NB4 (cell line): Measurements from ENCODE around the gene NUDT9.
"Not testable (repeated sequence)": the region's sequence is repeated elsewhere in the genome, so short reads cannot be mapped to it uniquely, and the experiment has no call there.

Experiments
- DNase-seq: peaks from one replicate; pipeline ENCODE4 v3.0.0; 2010; ENCODE audit warnings: low read depth
- H3K4me3 ChIP-seq: one replicate; pipeline ENCODE4 v1.5.1; 2011; ENCODE audit warnings: mild to moderate bottlenecking, low read depth, low read length, moderate library complexity
- CTCF ChIP-seq: IDR thresholded peaks from one replicate; pipeline ENCODE4 v1.5.1; 2012; ENCODE audit warnings: low read depth, low read length
- MAX ChIP-seq: IDR thresholded peaks from 2 replicates; pipeline ENCODE4 v1.6.1; 2011; ENCODE audit warnings: low read depth, low read length
- MYC ChIP-seq: IDR thresholded peaks from 2 replicates; pipeline ENCODE4 v1.6.1; 2011; ENCODE audit warnings: low read depth, low read length
- POLR2A ChIP-seq: IDR thresholded peaks from 2 replicates; pipeline ENCODE4 v1.6.1; 2011; ENCODE audit warnings: mild to moderate bottlenecking; ENCODE audit not compliant: insufficient read length; ENCODE audit errors: extremely low read depth

NUDT9 gene

DNA sequence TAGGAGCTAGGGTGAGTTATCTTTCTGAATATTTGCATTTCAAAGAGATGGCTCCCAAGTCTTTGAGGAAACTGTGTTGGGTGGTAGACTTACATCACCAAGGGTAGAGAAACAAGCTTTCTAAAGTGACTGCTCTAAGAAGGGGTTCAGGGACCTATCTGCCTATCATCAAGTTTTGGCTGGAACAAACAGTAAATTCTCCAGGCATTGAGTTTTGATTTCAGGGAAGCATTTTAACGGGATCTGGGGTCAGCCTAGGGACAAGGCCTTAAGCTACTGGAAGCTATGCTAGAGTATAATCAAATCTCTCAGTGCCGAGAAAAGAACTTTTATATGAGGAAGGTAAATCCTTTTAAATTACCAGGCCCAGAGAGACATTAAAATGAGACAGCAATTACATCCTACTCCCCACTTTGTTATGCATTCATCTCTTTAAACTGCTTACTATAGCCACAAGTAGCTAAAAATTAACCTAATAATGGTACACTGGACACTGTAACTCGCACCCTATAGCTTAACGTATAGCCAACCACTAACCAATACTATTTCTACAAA lies 2.0 kb upstream of the NUDT9 start:
- DNase-seq, result no peak
- TF ChIP-seq POLR2A (no peak), MAX (no peak), CTCF (no peak), MYC (no peak)
- no peak overlapping the region for H3K4me3 ChIP-seq

- DNase-seq, result peak; percentile 30
- peak overlapping the region; percentile 92 for H3K4me3 ChIP-seq
- TF ChIP-seq MAX (no peak), MYC (no peak), CTCF (no peak), POLR2A (no peak)
Measured at GRCh38 chr4:87423317-87424098, 1.1 kb downstream of the NUDT9 start.

- DNase-seq, result not testable (repeated sequence)
- peak overlapping the region; percentile 92 for H3K4me3 ChIP-seq
Measured at GRCh38 chr4:87424099-87424543, 1.7 kb downstream of the NUDT9 start.

DNA sequence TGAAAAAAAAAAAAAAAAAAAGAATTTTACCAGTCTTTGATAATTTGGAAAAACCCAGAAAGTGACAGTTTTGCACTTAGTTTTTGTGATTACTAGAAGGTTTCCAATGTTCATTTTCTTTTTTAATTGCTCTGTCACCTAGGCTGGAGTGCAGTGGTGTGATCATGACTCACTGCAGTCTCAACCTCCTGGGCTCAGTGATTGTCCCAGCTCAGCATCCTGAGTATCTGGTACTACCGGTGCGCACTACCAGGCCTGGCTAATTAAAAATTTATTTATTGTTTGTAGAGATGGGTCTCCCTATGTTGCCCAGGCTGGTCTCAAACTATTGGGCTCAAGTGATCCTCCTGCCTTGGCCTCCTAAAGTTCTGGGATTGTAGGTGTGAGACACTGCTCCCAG lies 3.3 kb downstream of the NUDT9 start:
- H3K4me3 ChIP-seq, result no peak overlapping the region
- TF ChIP-seq POLR2A (no peak), MAX (no peak), CTCF (no peak), MYC (no peak)
- DNase-seq, result no peak

- TF ChIP-seq MAX, result no peak
- no peak for TF ChIP-seq CTCF
- no peak for TF ChIP-seq MYC
- no peak for TF ChIP-seq POLR2A
- no peak for DNase-seq
Measured at GRCh38 chr4:87426865-87427517, 4.6 kb downstream of the NUDT9 start.

GRCh38 chr4:87427518-87427868 lies 5.1 kb downstream of the NUDT9 start:
- TF ChIP-seq CTCF, result no peak
- H3K4me3 ChIP-seq, result no peak overlapping the region
- no peak for DNase-seq

More at GRCh38 chr4:87426865-87427517, 4.6 kb downstream of the NUDT9 start:
- no peak overlapping the region for H3K4me3 ChIP-seq
